Measurements from ENCODE around the gene PARP12.

The PARP12 gene

GRCh38 chr7:139990142-139990535 is 72.6 kb downstream of the PARP12 start:
- no peak for DNase-seq

DNA sequence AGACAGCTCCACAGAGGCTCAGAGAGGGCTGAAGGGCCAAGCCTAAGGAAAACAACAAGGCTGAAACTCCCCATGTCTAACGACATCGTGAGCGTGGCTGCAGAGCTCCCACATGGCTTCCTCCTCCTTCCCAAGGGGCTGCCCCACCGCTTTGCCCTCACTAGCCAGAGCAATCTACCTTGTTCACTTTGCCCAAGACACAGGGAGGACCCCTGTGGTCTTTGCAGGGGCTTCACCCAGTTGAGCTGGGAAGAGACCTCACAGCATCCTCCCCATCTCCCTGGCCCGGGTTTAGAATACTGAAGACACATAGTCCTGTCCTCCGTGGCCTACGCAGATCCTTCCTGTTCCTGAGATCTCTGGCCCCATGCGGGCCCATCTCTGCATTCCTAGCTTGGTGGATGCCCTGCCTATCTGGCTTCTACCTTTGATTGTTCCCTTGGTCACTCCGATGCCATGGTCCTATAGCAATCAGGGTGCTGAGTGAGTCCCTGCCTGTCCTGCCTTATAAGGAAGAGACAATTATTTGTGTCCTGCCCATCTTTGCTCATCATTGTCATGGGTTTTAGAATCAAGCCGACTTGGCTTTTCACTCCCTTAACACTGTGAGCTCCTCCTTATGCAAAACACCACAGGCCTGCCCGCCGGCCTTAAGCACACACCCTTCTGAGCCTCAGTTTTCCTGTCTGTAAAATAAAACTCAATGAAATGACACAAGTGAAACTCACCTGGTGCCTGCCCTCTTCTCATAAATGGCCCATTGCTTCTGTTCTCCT is 73.2 kb downstream of the PARP12 start:
- DNase-seq, result no peak

DNA sequence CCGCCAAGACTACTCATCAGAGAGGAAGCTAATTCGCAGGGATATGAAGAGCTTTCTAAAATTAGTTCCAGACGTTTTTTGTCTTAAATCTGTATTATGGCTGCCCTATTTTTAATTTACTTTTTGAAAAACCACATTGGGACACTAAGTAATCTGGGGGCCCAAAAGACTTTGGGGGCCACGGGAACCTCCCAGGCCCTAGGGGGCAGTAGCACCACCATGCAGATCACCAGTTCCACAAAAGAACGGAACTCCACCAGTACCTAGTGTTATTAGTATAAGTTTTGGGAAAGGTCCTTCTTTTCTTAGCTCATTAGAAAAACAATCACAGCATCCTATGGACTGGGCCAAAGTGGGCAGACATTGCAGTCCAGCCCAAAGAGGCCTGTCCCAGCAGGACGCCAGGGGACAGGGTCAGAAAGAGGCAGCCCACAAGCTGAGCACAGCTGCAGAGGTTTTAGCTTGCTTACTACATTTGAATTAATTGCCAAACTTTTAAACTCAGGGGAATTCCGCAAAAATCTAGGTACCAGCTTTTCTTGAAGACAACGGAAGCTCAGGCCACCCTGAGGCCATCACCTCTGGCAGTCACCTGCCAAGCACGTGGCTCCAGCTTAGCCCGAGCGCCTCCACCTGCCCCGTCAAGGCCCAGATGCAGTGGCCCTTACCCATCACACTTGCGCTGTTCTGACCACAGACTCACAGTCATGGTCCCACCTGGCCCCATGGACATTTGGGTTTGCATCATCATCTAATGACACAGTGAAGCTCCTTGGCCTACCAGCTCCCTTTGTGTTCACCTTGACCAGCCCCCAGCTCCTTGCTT is 74.8 kb downstream of the PARP12 start:
- no peak for DNase-seq

DNA sequence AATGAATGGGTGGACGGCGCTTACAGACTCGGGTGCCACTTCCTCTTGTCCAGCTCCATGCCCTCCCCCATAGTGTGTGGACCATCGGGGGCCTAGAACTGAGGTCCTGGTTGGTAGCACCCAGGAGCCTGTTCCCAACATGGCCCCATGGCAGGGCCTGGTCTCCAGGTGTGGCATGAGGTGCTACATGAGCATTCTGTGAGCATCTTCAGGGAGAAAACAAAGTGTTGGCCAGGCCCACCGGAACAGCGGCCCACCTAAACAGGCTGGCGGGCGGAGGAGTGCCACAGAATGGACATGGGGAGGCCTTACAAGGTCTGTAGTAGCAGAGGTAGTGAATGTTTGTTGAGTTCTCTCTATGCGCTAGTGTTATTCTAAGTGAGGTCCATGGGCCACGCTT is 76.9 kb downstream of the PARP12 start:
- DNase-seq, result no peak

DNA sequence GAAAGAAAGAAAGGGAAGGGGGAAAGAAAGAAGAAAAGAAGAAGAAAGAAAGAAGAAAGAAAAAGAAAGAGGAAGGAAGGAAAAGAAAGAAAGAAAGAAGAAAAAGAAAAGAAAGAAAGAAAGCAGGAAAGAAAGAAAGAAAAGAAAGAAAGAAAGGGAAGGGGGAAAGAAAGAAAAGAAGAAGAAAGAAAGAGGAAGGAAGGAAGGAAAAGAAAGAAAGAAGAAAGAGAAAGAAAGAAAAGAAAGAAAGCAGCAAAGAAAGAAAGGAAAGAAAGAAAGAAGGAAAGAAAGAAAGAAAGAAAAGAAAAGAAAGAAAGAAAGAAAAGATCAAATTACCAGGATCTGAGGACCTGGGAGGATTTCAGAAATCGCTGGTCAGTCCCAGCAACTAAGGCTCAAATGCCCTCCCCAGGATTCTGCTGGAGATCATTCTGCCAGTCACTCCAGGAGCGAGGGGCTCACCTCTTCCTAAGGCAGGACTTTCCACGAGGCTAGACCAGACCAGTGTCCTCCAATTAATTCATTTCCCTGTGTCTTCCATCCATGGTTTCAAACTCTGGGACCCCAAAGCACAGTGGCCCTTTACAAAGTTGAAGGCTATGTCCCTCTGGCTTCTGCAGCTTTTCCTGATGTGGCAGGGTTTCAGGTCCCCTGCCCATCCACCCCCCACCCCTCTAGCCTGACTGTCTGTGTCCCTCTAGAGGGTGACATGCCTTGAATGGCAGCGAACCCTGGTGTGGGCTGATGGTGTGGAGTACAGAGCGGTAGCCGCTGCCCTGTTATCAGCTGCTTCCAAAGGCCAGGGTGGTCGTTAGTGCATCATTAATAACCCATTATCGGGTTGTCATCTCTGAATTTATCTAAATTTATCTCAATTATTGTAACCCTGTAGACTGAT is 77.9 kb downstream of the PARP12 start:
- DNase-seq, result no peak

DNA sequence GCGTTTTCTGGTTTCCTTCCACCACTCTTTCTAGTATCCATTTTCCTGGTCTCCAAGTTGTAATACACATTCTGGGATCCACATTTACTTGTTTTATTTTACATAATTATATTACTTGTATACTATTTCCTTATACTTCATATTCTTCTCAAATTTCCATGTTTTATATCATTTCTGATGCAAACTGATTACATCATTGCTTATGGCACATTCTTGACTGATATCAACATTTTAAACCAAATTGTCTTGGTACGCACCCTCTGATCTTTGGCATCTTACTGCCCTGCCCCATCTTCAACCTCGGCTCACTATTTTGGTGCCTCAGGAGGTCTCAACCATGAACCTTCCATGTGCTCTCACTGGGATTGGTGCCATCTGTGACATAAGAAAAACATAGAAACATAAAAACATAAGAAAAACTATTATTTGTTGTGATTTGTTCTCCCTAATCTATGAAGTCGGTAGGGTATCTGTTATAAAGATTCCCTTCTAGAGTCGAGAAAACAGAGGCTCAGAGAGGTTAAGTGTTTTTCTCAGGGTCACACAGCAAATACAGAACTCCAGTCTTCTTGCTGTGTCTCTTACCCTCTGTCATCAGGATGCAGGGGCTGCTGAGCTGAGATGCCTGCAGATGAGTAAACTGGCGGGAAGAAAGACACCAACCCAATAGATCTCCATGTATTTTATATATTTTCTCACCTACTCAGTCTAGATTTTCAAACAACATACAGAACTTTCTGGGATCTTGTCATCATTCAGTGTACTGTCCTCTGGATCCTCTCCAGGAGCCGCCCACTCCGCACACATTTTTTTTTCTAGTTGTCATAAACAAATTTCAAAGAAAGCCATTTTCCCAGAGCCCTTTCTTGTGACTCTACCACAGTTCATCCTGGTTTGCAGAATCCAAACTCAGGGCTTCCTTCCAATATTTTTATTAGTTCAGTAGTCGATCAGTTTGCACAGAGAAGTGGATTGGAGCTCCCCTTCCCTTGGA is 79.5 kb downstream of the PARP12 start:
- no peak for DNase-seq

- no peak for DNase-seq
Observed at GRCh38 chr7:139981511-139981895, 81.2 kb downstream of the PARP12 start.

DNA sequence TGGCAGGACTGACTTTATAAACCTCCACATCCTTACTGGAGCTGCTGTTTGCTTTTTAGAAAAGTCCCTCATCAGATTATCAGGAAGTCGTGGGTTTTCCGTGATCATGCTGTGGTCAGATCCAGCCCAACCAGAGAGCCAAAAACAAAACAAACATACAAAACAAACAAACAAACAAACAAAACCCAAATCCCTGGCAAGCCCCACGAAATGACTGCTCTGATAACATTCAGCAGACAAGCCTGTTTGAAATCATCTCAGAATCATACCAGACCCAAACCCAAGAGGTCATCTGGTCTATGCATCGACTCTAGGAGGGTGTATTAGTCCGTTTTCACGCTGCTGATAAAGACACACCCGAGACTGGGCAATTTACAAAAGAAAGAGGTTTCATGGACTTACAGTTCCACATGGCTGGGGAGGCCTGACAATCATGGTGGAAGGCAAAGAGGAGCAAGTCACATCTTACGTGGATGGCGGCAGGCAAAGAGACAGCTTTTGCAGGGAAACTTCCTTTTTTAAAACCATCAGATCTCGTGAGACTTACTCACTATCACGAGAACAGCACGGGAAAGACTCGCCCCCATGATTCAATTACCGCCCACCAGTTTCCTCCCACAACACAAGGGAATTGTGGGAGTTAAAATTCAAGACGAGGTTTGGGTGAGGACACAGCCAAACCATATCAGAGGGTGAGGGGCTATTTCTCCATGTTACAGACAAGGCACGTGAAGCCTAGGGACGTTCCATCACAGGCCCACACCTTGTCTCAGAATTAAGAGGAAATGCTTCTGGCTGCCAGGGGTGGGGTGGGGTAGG is 85.7 kb downstream of the PARP12 start:
- no peak for DNase-seq

- no peak for DNase-seq
Observed at GRCh38 chr7:139976055-139976837, 86.5 kb downstream of the PARP12 start.

DNA sequence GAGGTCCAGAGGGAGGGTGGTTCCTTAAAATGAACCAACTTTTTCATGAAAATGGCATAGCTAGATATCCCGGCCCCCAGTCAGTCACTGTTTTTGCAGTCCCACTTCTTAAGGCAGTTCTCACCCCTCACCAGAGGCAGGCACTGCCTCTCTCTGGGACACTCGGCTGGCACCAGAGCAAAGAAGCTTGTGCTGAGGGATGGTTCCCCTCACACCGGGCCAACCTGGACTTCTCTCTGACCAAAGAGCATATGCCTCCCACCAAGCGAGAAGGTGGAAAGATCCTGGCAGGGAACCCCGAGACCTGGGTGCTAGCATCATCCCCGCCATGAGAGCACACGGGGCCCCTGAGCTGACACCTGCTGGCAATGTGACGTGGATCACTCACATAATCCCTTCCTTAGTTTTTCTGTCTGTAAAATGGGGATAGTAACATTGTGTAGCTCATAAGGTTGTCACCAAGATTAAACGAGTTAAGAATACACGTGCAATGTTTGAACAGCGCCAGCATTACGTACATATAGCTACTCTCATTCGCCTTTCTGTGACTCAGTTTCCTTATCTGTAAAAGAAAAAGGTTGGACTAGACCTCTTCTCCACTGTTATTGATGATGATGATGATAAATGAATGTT is 88.5 kb downstream of the PARP12 start:
- DNase-seq, result no peak
